MM.1S (cell line): ENCODE measurements around the gene USP17L25.
"Not testable (repeated sequence)": the region's sequence is repeated elsewhere in the genome, so short reads cannot be mapped to it uniquely, and the experiment has no call there.

Experiments
- CTCF ChIP-seq: fragments of 300-600 bp; sonication (generic); IDR thresholded peaks from 2 replicates; pipeline ENCODE4 v1.5.1; 2016; ENCODE audit warnings: antibody characterized with exemption, low read length, mixed read lengths
- EZH2 ChIP-seq: fragments of 300-600 bp; sonication (generic); optimal IDR thresholded peaks from 2 replicates; pipeline ENCODE3; 2017; ENCODE audit warnings: low read depth, mild to moderate bottlenecking, antibody characterized with exemption, low read length, mixed read lengths
- EZH2phosphoT487 ChIP-seq: fragments of 300-600 bp; sonication (generic); IDR thresholded peaks from 2 replicates; pipeline ENCODE4 v1.6.1; 2018; ENCODE audit warnings: antibody characterized with exemption, low read length

DNA sequence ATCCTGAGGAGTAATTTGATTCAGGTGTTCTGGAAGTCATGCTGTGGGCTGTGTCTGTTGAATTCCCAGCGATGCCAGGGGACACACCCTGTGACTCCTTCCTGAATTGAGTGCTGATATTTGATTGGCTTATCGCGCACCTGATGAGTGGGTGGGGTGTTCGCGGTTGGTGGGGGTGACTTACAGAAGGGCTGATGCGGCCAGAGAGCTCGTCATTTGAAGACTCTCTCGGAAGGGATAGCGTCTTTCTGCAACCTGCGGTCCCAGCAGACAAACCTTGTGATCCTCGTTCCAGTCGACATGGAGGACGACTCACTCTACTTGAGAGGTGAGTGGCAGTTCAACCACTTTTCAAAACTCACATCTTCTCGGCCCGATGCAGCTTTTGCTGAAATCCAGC, at the start of gene USP17L25:
- not testable (repeated sequence) for TF ChIP-seq CTCF, EZH2, EZH2phosphoT487
